ENCODE results near the gene ADAT2. TPM values are rescaled to one million over a fixed set of nuclear protein-coding genes. Genes with fewer than 3 reads are reported as not detected.

Gene ADAT2
- total and polyA plus RNA-seq, 2 of the 4 experiments (the other 2 are of a cell fraction), result 2.7 to 5.4 TPM

DNA sequence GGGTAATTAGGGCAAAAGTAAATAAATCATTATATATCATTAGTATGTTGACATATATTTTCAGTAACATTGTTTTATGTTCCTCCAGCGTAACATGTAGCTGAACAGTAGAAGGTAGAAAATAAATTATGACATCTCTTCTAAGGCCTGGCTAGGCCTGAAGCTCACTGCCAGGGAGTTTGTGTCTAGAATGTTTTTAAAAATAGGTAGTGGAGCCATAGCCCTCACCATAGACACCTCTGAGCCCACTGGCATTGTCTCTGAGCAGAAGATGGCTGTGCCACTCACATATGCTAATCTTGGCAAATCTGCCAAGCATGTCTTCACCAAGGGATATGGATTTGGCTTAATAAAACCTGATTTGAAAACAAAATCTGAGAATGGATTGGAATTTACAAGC lies 39.7 kb upstream of the ADAT2 start:
- Histone ChIP-seq H3K27me3 (ENCODE audit: control insufficient read depth, insufficient read depth, low read length) (no peaks in the 10 kb centered on the region), H3K23ac (ENCODE audit: low read depth, low read length) (no peak overlapping the region), H3K9me3 (ENCODE audit: control insufficient read depth, insufficient read depth, low read length) (no peaks in the 10 kb centered on the region), H3K56ac (ENCODE audit: extremely low read depth, insufficient read depth, low read length) (no peak overlapping the region), H3K9me1 (ENCODE audit: insufficient read depth, low read length) (no peaks in the 10 kb centered on the region; the same call in 1 of the 2 replicates), H2AFZ (replicated peaks; ENCODE audit: low read length, poor library complexity) (no peak overlapping the region), H2BK20ac (ENCODE audit: low read depth, low read length) (no peak overlapping the region), H2AK5ac (ENCODE audit: low read depth, low read length) (no peak overlapping the region), H3K4me1 (ENCODE audit: control insufficient read depth, insufficient read depth, low read length) (no peaks in the 10 kb centered on the region), H3K79me1 (ENCODE audit: low read depth in 1 of 2, low read length in 2 of 2) (no peaks in the 10 kb centered on the region; a peak in 2 of 4 replicates), H2BK5ac (ENCODE audit: low read depth, low read length, poor library complexity, severe bottlenecking) (no peak overlapping the region), H3K18ac (ENCODE audit: low read depth, low read length) (no peak overlapping the region), H2BK120ac (ENCODE audit: low read depth, low read length) (no peak overlapping the region), H4K20me1 (ENCODE audit: insufficient read depth, low read length) (no peaks in the 10 kb centered on the region), H3K36me3 (ENCODE audit: control insufficient read depth, insufficient read depth, low read length) (peaks cover 11% of the 10 kb centered on the region), H3K9ac (ENCODE audit: low read depth, low read length) (no peak overlapping the region), H3K4ac (ENCODE audit: low read depth, low read length) (no peak overlapping the region), H4K5ac (ENCODE audit: low read depth, low read length) (no peak overlapping the region), H3K14ac (replicated peaks; ENCODE audit: low read depth, low read length) (no peak overlapping the region), H4K8ac (ENCODE audit: low read depth in 2 of 2, low read length in 2 of 2) (no peak overlapping the region), H4K91ac (ENCODE audit: insufficient read depth, low read depth, low read length) (no peak overlapping the region), H3K4me3 (ENCODE audit: insufficient read depth, low read depth, low read length) (no peak overlapping the region), H3K4me2 (ENCODE audit: low read depth, low read length) (no peak overlapping the region), H3K27ac (ENCODE audit: insufficient read depth, low read length) (no peak overlapping the region), H2AK9ac (replicated peaks; ENCODE audit: low read depth, low read length, poor library complexity) (no peak overlapping the region), H2BK15ac (ENCODE audit: low read depth, low read length) (no peak overlapping the region)
- no peak for DNase-seq
- CTCF ChIA-PET, result interaction anchor here (0.6 kb wide), 1 partner anchor 401 kb away, joined by 3 read pairs; no protein-coding TSS in a partner anchor
- no peak for ATAC-seq (ENCODE audit: low read depth)
- POLR2A ChIA-PET (ENCODE audit: unreplicated experiment), result no interaction called here
- dilution Hi-C loops (cut with HindIII; ENCODE audit: low sequenced_read_pairs, unreplicated experiment), result no loop called here
- WGBS, 2 experiments (ENCODE audit: extremely low coverage in 2 of 2, insufficient read length in 1 of 2), result no CpG with 5 or more reads among the region's 1 CpG
- TF ChIP-seq FOS (IDR thresholded peaks at IDR 0.05; ENCODE audit: low read depth, low read length), result no peak
- TF ChIP-seq MAZ (IDR thresholded peaks at IDR 0.05; ENCODE audit: borderline replicate concordance, low read depth, low read length), result no peak
- no peak for TF ChIP-seq CHD1 (IDR thresholded peaks at IDR 0.05; ENCODE audit: low read depth, low read length)
- TF ChIP-seq BHLHE40 (IDR thresholded peaks at IDR 0.05; ENCODE audit: low read depth, low read length), result no peak
- TF ChIP-seq SMC3 (IDR thresholded peaks at IDR 0.05; ENCODE audit: low read depth, low read length), result no peak
- TF ChIP-seq POLR2A (IDR thresholded peaks at IDR 0.05; ENCODE audit: low read depth, low read length), result no peak
- TF ChIP-seq MAFK (IDR thresholded peaks at IDR 0.05; ENCODE audit: low read depth, low read length), result no peak
- TF ChIP-seq MXI1 (IDR thresholded peaks at IDR 0.05; ENCODE audit: borderline replicate concordance, low read depth, low read length), result no peak
- TF ChIP-seq, protein P1, sequence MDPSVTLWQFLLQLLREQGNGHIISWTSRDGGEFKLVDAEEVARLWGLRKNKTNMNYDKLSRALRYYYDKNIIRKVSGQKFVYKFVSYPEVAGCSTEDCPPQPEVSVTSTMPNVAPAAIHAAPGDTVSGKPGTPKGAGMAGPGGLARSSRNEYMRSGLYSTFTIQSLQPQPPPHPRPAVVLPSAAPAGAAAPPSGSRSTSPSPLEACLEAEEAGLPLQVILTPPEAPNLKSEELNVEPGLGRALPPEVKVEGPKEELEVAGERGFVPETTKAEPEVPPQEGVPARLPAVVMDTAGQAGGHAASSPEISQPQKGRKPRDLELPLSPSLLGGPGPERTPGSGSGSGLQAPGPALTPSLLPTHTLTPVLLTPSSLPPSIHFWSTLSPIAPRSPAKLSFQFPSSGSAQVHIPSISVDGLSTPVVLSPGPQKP (IDR thresholded peaks at IDR 0.05; ENCODE audit: borderline replicate concordance, low read depth, low read length), result no peak
- TF ChIP-seq NFE2L2 (IDR thresholded peaks at IDR 0.05; ENCODE audit: low read depth, low read length), result no peak
- TF ChIP-seq RAD21 (IDR thresholded peaks at IDR 0.05; ENCODE audit: low read length), result no peak
- no peak for TF ChIP-seq CEBPB (IDR thresholded peaks at IDR 0.05; ENCODE audit: low read depth, low read length)
- TF ChIP-seq, protein P2, sequence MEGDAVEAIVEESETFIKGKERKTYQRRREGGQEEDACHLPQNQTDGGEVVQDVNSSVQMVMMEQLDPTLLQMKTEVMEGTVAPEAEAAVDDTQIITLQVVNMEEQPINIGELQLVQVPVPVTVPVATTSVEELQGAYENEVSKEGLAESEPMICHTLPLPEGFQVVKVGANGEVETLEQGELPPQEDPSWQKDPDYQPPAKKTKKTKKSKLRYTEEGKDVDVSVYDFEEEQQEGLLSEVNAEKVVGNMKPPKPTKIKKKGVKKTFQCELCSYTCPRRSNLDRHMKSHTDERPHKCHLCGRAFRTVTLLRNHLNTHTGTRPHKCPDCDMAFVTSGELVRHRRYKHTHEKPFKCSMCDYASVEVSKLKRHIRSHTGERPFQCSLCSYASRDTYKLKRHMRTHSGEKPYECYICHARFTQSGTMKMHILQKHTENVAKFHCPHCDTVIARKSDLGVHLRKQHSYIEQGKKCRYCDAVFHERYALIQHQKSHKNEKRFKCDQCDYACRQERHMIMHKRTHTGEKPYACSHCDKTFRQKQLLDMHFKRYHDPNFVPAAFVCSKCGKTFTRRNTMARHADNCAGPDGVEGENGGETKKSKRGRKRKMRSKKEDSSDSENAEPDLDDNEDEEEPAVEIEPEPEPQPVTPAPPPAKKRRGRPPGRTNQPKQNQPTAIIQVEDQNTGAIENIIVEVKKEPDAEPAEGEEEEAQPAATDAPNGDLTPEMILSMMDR (conservative IDR thresholded peaks at IDR 0.05; ENCODE audit: low read depth, low read length), result no peak
- TF ChIP-seq RCOR1 (IDR thresholded peaks at IDR 0.05; ENCODE audit: insufficient replicate concordance, low read length), result no peak
- TF ChIP-seq, protein P3, sequence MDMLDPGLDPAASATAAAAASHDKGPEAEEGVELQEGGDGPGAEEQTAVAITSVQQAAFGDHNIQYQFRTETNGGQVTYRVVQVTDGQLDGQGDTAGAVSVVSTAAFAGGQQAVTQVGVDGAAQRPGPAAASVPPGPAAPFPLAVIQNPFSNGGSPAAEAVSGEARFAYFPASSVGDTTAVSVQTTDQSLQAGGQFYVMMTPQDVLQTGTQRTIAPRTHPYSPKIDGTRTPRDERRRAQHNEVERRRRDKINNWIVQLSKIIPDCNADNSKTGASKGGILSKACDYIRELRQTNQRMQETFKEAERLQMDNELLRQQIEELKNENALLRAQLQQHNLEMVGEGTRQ (IDR thresholded peaks at IDR 0.05; ENCODE audit: low read depth, low read length), result no peak
- TF ChIP-seq RFX5 (IDR thresholded peaks at IDR 0.05; ENCODE audit: low read depth, low read length), result no peak
- intact Hi-C loops (cut with micrococcal nuclease), result no loop called here
- BruUV-seq (replicated peaks), result no TSS peak
- in situ Hi-C loops (cut with MboI; ENCODE audit: low sequenced_read_pairs), result no loop called here
